Measurements from ENCODE around the gene SOBP.

Gene SOBP

GRCh38 chr6:107620732-107621131 lies 130.8 kb downstream of the SOBP start:
- Histone ChIP-seq H3K4me1 (ENCODE audit: insufficient read depth, poor library complexity, severe bottlenecking) (no peaks in the 10 kb centered on the region), H3K27me3 (ENCODE audit: insufficient read depth, poor library complexity, severe bottlenecking) (no peaks in the 10 kb centered on the region), H3K36me3 (ENCODE audit: low read depth) (no peaks in the 10 kb centered on the region), H3K27ac (ENCODE audit: poor library complexity, severe bottlenecking) (no peak overlapping the region), H3K4me3 (ENCODE audit: severe bottlenecking) (no peak overlapping the region), H3K9me3 (ENCODE audit: severe bottlenecking) (no peaks in the 10 kb centered on the region)
- DNase-seq (ENCODE audit: low spot score), result no peak
- no peak for ATAC-seq (ENCODE audit: low read depth)
- no peak for TF ChIP-seq CTCF (IDR thresholded peaks at IDR 0.05; ENCODE audit: poor library complexity, severe bottlenecking)

DNA sequence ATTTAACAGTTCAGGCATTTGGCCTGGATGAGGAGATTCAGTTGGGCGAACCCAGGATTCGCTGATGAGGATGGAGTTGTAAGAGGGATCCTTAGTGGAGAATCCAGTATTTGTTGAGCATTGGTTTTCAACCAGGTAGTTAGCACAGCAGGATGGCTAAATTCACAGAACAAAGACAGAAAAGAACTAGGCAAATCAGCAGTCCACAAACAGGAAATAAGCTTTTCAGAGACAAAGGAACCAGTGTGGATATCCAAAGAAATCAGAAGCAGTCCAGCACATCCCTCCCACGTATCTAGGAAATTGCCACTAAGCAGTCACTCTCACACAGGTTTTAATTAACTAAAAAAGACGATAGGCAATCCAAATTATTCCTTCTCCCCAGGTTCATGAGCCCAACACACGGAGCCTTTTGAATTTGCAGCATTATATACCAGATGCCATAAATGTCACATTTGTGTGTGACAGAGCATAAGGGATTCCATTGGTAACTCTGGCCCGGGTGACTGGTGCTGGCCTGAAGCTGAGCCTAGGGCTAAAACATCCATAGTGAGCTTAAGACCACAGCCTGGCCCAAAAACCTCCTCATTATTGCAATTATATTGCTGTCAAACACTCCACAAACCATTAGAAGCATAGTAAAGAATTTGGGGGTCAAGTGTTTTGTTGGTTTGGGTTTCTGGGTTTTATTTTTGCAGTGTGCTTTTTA lies 131.5 kb downstream of the SOBP start:
- H3K4me1 ChIP-seq (ENCODE audit: insufficient read depth, poor library complexity, severe bottlenecking), result no peaks in the 10 kb centered on the region
- no peak overlapping the region for H3K4me3 ChIP-seq (ENCODE audit: severe bottlenecking)
- ATAC-seq (ENCODE audit: low read depth) (no peak), DNase-seq (ENCODE audit: low spot score) (no peak)
- H3K36me3 ChIP-seq (ENCODE audit: low read depth), result no peaks in the 10 kb centered on the region
- no peaks in the 10 kb centered on the region for H3K9me3 ChIP-seq (ENCODE audit: severe bottlenecking)
- no peak overlapping the region for H3K27ac ChIP-seq (ENCODE audit: poor library complexity, severe bottlenecking)
- no peaks in the 10 kb centered on the region for H3K27me3 ChIP-seq (ENCODE audit: insufficient read depth, poor library complexity, severe bottlenecking)
- no peak for TF ChIP-seq CTCF (IDR thresholded peaks at IDR 0.05; ENCODE audit: poor library complexity, severe bottlenecking)

- Histone ChIP-seq H3K36me3 (ENCODE audit: low read depth) (no peaks in the 10 kb centered on the region), H3K4me3 (ENCODE audit: severe bottlenecking) (no peak overlapping the region), H3K4me1 (ENCODE audit: insufficient read depth, poor library complexity, severe bottlenecking) (no peaks in the 10 kb centered on the region), H3K9me3 (ENCODE audit: severe bottlenecking) (no peaks in the 10 kb centered on the region), H3K27me3 (ENCODE audit: insufficient read depth, poor library complexity, severe bottlenecking) (no peaks in the 10 kb centered on the region), H3K27ac (ENCODE audit: poor library complexity, severe bottlenecking) (no peak overlapping the region)
- ATAC-seq (ENCODE audit: low read depth), result no peak
- TF ChIP-seq CTCF (IDR thresholded peaks at IDR 0.05; ENCODE audit: poor library complexity, severe bottlenecking), result no peak
- no peak for DNase-seq (ENCODE audit: low spot score)
Observed at GRCh38 chr6:107622269-107622668, 132.4 kb downstream of the SOBP start.

DNA sequence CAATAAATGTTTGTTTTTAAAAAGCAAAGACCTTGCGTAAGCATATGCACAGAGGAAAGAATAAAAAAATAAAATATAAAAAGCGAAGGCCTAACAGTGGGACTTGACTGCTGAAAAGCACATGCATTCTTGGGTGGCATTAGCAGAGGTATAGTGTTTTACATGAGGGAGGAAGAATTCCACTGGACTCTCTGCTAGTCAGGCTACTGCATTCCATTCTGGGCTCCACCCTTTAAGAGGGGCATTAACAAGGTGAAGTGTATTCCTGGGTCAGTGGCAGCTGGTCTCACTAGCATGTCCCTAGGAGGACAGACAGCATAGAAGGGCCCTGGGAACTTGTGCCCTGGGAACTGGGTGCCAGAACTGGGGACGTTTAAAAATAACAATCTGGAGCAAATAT lies 134.1 kb downstream of the SOBP start:
- Histone ChIP-seq H3K27me3 (ENCODE audit: insufficient read depth, poor library complexity, severe bottlenecking) (no peaks in the 10 kb centered on the region), H3K4me1 (ENCODE audit: insufficient read depth, poor library complexity, severe bottlenecking) (no peaks in the 10 kb centered on the region)
- no peak for TF ChIP-seq CTCF (IDR thresholded peaks at IDR 0.05; ENCODE audit: poor library complexity, severe bottlenecking)

DNA sequence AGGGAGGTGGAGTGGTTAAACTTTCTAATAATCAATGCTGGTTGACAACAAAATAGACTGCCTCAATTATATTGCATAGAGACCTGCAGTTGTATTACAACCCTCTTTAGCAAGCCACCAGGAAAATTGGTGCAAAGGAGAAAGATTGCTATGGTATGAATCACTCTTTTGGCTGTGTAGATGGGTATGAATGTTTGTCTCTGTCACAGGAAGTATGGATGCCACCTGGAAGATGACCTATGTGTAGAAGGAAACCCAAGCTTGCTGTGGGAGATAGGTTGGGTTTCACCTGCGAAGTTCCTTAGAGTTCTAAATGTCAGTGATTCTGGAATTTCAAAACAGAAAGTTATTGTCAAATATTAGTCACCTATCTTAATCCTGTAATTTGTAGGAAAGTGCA lies 134.6 kb downstream of the SOBP start:
- DNase-seq (ENCODE audit: low spot score) (no peak), ATAC-seq (ENCODE audit: low read depth) (peak; percentile 83)
- Histone ChIP-seq H3K4me3 (ENCODE audit: severe bottlenecking) (no peak overlapping the region), H3K36me3 (ENCODE audit: low read depth) (no peaks in the 10 kb centered on the region), H3K27ac (ENCODE audit: poor library complexity, severe bottlenecking) (no peak overlapping the region), H3K4me1 (ENCODE audit: insufficient read depth, poor library complexity, severe bottlenecking) (no peaks in the 10 kb centered on the region), H3K27me3 (ENCODE audit: insufficient read depth, poor library complexity, severe bottlenecking) (no peaks in the 10 kb centered on the region), H3K9me3 (ENCODE audit: severe bottlenecking) (no peaks in the 10 kb centered on the region)
- no peak for TF ChIP-seq CTCF (IDR thresholded peaks at IDR 0.05; ENCODE audit: poor library complexity, severe bottlenecking)

More for the DNA sequence above, 134.1 kb downstream of the SOBP start:
- Histone ChIP-seq H3K4me3 (ENCODE audit: severe bottlenecking) (no peak overlapping the region), H3K36me3 (ENCODE audit: low read depth) (no peaks in the 10 kb centered on the region), H3K27ac (ENCODE audit: poor library complexity, severe bottlenecking) (no peak overlapping the region), H3K9me3 (ENCODE audit: severe bottlenecking) (no peaks in the 10 kb centered on the region)
- DNase-seq (ENCODE audit: low spot score) (no peak), ATAC-seq (ENCODE audit: low read depth) (0 out of 3 replicates have a peak, but pooled peaks have one; percentile 33)

Data from RWPE2 (cell line).